Measurements from ENCODE around the gene DUSP8.

DNA sequence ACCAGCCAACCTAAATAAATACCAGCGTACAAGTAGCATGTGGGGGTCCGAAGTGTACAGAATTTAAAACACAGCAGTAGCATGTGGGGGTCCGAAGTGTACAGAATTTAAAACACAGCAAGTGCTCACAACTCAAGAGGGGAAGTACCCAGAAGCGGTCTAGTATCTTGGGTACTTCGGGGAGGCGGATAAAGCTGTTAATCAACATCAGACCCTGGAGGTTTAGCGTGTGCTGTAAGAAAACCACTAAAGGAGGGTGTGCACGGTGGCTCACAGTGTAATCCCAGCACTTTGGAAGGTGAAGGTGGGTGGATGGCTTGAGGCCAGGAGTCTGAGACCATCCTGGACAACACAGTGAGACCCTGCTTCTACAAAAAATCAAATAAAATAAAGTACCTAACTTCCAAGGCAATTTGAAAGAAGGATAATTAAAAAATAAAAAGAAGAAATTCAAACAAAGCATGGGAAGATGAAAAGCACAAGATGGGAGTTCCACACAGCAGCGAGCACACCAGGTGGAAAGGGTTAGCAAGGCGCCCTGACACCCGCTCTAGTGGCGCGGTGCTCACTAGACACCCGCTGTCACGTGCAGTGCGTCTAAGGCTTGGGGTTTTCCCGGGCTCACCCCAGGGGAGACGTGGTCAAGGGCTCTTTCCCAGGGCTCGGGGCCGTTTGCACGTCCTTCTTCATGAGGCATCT, 50.5 kb downstream of the DUSP8 start:
- TF ChIP-seq, protein P1, sequence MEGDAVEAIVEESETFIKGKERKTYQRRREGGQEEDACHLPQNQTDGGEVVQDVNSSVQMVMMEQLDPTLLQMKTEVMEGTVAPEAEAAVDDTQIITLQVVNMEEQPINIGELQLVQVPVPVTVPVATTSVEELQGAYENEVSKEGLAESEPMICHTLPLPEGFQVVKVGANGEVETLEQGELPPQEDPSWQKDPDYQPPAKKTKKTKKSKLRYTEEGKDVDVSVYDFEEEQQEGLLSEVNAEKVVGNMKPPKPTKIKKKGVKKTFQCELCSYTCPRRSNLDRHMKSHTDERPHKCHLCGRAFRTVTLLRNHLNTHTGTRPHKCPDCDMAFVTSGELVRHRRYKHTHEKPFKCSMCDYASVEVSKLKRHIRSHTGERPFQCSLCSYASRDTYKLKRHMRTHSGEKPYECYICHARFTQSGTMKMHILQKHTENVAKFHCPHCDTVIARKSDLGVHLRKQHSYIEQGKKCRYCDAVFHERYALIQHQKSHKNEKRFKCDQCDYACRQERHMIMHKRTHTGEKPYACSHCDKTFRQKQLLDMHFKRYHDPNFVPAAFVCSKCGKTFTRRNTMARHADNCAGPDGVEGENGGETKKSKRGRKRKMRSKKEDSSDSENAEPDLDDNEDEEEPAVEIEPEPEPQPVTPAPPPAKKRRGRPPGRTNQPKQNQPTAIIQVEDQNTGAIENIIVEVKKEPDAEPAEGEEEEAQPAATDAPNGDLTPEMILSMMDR (IDR thresholded peaks at IDR 0.05): no peak
- no peak for TF ChIP-seq POLR2A (IDR thresholded peaks at IDR 0.05; ENCODE audit: low read length)
- no peak for TF ChIP-seq SMC3 (IDR thresholded peaks at IDR 0.05)
- TF ChIP-seq, protein P2, sequence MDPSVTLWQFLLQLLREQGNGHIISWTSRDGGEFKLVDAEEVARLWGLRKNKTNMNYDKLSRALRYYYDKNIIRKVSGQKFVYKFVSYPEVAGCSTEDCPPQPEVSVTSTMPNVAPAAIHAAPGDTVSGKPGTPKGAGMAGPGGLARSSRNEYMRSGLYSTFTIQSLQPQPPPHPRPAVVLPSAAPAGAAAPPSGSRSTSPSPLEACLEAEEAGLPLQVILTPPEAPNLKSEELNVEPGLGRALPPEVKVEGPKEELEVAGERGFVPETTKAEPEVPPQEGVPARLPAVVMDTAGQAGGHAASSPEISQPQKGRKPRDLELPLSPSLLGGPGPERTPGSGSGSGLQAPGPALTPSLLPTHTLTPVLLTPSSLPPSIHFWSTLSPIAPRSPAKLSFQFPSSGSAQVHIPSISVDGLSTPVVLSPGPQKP (IDR thresholded peaks at IDR 0.05; ENCODE audit: low read depth, low read length): no peak
- TF ChIP-seq CEBPB (IDR thresholded peaks at IDR 0.05): no peak
- TF ChIP-seq BHLHE40 (IDR thresholded peaks at IDR 0.05; ENCODE audit: low read depth, low read length): no peak
- TF ChIP-seq NFE2L2 (conservative IDR thresholded peaks at IDR 0.05; ENCODE audit: low read length): no peak
- no peak for TF ChIP-seq GATA3 (IDR thresholded peaks at IDR 0.05; ENCODE audit: borderline replicate concordance)
- TF ChIP-seq NR3C1 (IDR thresholded peaks at IDR 0.05): no peak
- no peak for TF ChIP-seq JUN (IDR thresholded peaks at IDR 0.05)
- no peak for TF ChIP-seq HDAC2 (IDR thresholded peaks at IDR 0.05)
- TF ChIP-seq ESRRA (IDR thresholded peaks at IDR 0.05; ENCODE audit: borderline replicate concordance, low read length): no peak
- TF ChIP-seq, protein P3, sequence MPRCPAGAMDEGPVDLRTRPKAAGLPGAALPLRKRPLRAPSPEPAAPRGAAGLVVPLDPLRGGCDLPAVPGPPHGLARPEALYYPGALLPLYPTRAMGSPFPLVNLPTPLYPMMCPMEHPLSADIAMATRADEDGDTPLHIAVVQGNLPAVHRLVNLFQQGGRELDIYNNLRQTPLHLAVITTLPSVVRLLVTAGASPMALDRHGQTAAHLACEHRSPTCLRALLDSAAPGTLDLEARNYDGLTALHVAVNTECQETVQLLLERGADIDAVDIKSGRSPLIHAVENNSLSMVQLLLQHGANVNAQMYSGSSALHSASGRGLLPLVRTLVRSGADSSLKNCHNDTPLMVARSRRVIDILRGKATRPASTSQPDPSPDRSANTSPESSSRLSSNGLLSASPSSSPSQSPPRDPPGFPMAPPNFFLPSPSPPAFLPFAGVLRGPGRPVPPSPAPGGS (IDR thresholded peaks at IDR 0.05): no peak
- TF ChIP-seq EHMT2 (IDR thresholded peaks at IDR 0.05; ENCODE audit: low read depth): no peak

Measured in A549 (cell line).